ENCODE measurements around the gene KNDC1.

DNA sequence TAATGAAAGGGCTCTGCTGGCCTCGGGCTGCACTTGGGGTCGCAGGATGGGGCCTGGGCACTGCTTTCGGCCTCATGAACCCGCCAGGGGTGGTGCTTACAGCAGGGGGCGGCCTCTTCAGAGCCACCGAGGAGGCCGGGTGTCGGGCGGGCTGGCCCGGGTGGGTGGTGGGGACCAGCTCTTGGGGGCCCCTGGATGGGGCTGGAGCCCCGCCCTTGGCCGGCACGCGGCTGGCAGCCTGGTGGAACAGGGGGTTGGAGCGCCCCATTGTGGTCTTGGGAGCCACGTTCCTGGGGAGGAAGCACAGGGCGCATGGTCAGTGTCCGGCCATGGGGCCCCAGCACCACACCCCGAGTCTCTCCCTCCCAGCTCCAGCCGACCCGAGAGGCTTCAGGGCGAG, 107.8 kb downstream of the KNDC1 start:
- TF ChIP-seq, protein P1, sequence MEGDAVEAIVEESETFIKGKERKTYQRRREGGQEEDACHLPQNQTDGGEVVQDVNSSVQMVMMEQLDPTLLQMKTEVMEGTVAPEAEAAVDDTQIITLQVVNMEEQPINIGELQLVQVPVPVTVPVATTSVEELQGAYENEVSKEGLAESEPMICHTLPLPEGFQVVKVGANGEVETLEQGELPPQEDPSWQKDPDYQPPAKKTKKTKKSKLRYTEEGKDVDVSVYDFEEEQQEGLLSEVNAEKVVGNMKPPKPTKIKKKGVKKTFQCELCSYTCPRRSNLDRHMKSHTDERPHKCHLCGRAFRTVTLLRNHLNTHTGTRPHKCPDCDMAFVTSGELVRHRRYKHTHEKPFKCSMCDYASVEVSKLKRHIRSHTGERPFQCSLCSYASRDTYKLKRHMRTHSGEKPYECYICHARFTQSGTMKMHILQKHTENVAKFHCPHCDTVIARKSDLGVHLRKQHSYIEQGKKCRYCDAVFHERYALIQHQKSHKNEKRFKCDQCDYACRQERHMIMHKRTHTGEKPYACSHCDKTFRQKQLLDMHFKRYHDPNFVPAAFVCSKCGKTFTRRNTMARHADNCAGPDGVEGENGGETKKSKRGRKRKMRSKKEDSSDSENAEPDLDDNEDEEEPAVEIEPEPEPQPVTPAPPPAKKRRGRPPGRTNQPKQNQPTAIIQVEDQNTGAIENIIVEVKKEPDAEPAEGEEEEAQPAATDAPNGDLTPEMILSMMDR (optimal IDR thresholded peaks at IDR 0.05 in 1 of 3, IDR thresholded peaks at IDR 0.05 in 1 of 3, conservative IDR thresholded peaks at IDR 0.05 in 1 of 3; ENCODE audit: extremely low read depth in 1 of 3, insufficient read depth in 2 of 3, low read length in 3 of 3): no peak
- no peak for TF ChIP-seq EZH2 (IDR thresholded peaks at IDR 0.05; ENCODE audit: low read length)
